Measurements from ENCODE around the gene TXNL4A.

TXNL4A gene

DNA sequence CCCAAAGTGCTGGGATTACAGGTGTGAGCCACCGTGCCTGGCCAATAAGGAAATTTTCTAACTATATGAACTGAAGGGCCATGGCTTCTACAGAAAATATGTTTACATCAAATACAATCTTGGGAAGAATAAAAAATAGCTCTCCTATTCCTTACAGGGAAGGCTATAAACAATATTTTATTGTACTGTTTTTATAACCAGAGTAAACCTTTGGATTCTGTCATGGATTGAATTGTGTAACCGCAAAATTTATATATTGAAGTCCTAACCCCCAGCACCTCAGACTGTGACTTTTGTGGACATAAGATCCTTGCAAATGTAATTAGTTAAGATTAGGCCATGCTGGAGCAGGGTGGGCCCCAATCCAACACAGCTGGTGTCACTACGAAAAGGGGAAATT is 15.6 kb downstream of the TXNL4A start:
- no peak overlapping the region for H3K27ac ChIP-seq

GRCh38 chr18:79971986-79972385 is 16.4 kb downstream of the TXNL4A start:
- H3K27ac ChIP-seq: no peak overlapping the region
- TF ChIP-seq, protein P1, sequence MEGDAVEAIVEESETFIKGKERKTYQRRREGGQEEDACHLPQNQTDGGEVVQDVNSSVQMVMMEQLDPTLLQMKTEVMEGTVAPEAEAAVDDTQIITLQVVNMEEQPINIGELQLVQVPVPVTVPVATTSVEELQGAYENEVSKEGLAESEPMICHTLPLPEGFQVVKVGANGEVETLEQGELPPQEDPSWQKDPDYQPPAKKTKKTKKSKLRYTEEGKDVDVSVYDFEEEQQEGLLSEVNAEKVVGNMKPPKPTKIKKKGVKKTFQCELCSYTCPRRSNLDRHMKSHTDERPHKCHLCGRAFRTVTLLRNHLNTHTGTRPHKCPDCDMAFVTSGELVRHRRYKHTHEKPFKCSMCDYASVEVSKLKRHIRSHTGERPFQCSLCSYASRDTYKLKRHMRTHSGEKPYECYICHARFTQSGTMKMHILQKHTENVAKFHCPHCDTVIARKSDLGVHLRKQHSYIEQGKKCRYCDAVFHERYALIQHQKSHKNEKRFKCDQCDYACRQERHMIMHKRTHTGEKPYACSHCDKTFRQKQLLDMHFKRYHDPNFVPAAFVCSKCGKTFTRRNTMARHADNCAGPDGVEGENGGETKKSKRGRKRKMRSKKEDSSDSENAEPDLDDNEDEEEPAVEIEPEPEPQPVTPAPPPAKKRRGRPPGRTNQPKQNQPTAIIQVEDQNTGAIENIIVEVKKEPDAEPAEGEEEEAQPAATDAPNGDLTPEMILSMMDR (conservative IDR thresholded peaks at IDR 0.05): no peak
- TF ChIP-seq ZFX (IDR thresholded peaks at IDR 0.05): no peak

More for the DNA sequence above, 15.6 kb downstream of the TXNL4A start:
- TF ChIP-seq ZFX (IDR thresholded peaks at IDR 0.05): no peak
- TF ChIP-seq, protein P1 (conservative IDR thresholded peaks at IDR 0.05): no peak

- no peak for TF ChIP-seq ZFX (IDR thresholded peaks at IDR 0.05)
- TF ChIP-seq, protein P1 (conservative IDR thresholded peaks at IDR 0.05): no peak
- H3K27ac ChIP-seq: no peak overlapping the region
Observed at GRCh38 chr18:79971211-79971952, 17.0 kb downstream of the TXNL4A start.

DNA sequence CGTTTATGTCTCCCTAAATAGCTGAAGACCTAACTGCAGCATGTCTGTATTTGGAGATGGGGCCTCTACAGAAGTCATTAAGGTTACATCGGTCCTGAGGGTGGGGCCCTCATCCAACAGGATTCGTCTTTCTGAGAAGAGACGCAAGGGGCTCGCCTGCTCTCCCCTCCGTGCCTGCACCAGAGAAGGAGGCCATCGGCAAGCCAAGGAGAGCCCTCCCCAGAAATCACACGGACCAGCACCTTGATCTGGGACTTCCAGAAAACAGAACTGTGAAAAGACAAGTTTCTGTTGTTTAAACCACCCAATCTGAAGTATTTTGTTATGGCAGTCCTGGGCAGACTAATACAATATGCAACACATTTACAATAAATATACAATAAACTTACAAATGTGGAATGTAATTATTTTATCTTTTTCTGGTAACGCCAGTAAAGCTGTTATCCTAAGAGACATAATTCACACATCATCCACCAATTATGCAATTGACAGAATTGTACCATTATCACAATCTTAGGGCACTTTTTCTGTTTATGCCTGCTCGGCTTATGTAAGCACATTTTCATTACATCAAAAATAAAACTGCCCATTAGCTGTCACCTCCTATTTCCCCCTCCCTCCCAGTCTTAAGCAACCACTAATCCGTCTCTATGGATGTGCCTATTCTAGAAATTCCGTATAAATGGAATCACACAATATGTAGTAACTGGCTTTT is 17.8 kb downstream of the TXNL4A start:
- no peak overlapping the region for H3K27ac ChIP-seq
- TF ChIP-seq, protein P1 (conservative IDR thresholded peaks at IDR 0.05): no peak
- TF ChIP-seq ZFX (IDR thresholded peaks at IDR 0.05): no peak

- TF ChIP-seq, protein P1 (conservative IDR thresholded peaks at IDR 0.05): no peak
- TF ChIP-seq ZFX (IDR thresholded peaks at IDR 0.05): 0 out of 2 replicates have a peak, but pooled peaks have one; percentile 5
- peak overlapping the region; percentile 94 for H3K27ac ChIP-seq
Observed at GRCh38 chr18:79965119-79965902, 23.1 kb downstream of the TXNL4A start.

- H3K27ac ChIP-seq: peak within 1 kb of the TSS; percentile 94
- TF ChIP-seq, protein P1 (conservative IDR thresholded peaks at IDR 0.05): no peak; the same call in 1 of the 2 replicates
- TF ChIP-seq ZFX (IDR thresholded peaks at IDR 0.05): no peak; the same call in 1 of the 2 replicates
Observed at GRCh38 chr18:79964330-79965118, 23.8 kb downstream of the TXNL4A start, which contains the start of gene HSBP1L1. Gene HSBP1L1 (plus strand): TSS chr18:79964643. CDS start chr18:79964736, 93 bp downstream.
